ENCODE results near the gene TGFB2.

TGFB2 gene

DNA sequence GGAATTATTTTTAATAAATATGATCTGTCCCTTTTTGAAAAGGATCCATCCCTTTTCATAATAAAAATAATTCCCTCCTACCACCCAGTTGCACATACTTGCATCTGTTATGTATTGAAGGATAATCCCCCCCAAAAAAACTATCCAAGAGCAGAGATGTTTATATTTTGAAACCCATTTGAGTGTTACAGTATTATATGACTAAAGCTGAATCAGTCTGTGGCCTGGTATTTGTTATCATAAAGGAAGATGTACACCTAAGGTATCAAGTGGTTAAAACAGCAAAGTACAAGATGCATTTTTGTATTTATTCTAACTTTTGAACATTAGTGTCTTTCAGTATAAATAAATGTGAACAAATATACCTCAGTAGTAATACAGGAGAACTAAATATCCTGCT is 12.7 kb upstream of the TGFB2 start:
- no peak for DNase-seq (ENCODE audit: low read depth)

DNA sequence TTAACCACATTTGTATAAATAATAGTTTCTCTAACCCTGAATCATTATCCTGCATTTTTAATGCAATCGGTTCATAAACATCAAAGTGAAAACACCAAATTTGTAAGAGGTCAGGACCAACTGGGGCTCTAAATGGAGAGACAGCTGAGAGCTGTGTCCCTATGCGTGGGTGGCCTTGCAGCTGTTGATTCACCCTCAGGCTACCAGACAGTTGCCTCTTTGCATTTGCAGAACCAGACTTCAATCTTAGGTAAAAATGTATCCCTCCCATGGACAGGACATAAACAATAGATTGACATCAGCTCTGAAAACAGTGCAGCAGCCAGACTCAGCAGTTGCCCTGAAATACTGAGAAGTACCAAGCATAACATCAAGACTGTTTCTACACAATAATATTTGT is 8.8 kb upstream of the TGFB2 start:
- DNase-seq (ENCODE audit: low read depth) = no peak

DNA sequence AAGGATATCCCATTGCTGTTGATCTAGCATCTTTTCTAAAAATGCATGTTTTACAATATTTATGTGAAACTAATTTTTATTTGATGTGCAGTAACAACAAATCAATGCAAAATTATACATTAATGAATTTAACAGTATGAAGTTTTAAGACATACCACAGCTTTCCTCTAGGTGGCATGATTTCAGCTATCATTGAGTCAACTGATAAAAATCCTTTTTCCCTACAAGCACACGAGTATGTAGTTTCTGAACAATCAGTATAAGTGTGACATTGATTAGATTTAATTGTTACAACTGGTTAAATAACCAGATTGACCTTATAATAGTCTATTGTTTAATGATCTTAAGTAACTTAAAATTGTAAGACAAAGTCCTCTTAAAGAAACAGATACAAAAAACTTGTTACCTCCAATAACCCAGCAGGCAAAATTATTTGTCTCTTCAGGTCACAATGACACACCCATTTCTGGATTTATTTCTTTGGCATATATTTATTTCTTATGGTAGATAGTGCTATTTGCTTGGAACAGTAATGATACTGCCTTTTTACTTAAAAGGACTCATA is 5.8 kb upstream of the TGFB2 start:
- no peak for DNase-seq (ENCODE audit: low read depth)

DNA sequence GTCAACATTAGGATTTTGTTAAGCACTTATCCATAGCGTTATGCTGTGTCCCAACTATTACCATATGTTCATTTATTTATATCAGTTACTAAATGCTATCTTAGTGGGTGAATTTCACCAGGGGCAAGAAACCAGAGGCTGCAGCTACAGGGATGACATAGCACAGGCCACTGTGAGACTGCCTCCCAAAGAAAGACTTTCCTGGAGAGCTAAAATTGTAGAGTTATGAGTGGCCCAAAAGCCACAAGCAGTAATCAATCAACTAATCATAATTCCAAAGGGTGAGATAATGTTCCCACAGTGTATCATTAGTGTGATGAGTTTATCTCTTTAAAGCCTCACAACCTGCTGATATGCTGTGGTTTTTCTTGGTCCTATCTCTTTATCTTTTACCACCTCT is 3.8 kb upstream of the TGFB2 start:
- no peak for DNase-seq (ENCODE audit: low read depth)

DNA sequence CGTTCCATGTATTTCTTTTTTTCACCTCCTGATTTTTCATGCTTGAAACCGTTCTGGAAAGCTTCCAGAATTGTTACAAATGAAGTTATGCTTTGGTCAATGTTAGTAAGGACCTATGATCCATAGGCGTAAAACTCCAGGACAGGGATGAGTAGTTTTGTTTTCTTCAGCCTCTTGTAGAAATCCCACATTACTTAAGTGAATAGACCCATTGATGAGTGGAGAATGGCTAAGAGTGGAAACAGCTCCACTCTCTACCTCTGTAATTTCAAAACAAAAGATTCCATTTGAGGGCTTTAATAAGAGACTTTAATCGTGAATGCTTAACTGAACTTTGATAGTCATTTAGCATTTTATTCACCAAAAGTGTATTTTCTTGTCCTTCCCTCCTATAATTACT is 3.0 kb upstream of the TGFB2 start:
- no peak for DNase-seq (ENCODE audit: low read depth)

DNA sequence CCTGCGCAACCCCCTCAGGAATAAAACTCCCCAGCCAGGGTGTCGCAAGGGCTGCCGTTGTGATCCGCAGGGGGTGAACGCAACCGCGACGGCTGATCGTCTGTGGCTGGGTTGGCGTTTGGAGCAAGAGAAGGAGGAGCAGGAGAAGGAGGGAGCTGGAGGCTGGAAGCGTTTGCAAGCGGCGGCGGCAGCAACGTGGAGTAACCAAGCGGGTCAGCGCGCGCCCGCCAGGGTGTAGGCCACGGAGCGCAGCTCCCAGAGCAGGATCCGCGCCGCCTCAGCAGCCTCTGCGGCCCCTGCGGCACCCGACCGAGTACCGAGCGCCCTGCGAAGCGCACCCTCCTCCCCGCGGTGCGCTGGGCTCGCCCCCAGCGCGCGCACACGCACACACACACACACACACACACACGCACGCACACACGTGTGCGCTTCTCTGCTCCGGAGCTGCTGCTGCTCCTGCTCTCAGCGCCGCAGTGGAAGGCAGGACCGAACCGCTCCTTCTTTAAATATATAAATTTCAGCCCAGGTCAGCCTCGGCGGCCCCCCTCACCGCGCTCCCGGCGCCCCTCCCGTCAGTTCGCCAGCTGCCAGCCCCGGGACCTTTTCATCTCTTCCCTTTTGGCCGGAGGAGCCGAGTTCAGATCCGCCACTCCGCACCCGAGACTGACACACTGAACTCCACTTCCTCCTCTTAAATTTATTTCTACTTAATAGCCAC is 696 bp downstream of the TGFB2 start:
- DNase-seq (ENCODE audit: low read depth) = no peak

DNA sequence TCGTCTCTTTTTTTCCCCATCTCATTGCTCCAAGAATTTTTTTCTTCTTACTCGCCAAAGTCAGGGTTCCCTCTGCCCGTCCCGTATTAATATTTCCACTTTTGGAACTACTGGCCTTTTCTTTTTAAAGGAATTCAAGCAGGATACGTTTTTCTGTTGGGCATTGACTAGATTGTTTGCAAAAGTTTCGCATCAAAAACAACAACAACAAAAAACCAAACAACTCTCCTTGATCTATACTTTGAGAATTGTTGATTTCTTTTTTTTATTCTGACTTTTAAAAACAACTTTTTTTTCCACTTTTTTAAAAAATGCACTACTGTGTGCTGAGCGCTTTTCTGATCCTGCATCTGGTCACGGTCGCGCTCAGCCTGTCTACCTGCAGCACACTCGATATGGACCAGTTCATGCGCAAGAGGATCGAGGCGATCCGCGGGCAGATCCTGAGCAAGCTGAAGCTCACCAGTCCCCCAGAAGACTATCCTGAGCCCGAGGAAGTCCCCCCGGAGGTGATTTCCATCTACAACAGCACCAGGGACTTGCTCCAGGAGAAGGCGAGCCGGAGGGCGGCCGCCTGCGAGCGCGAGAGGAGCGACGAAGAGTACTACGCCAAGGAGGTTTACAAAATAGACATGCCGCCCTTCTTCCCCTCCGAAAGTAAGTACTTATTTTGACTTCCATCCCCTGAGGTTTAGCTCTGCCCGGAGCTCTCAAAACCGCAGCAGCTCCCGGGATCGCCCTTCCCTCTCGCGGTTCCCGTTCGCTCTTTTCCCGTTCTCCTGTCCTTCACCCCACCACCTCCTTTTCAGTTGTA is 1.5 kb downstream of the TGFB2 start:
- DNase-seq (ENCODE audit: low read depth) = no peak

DNA sequence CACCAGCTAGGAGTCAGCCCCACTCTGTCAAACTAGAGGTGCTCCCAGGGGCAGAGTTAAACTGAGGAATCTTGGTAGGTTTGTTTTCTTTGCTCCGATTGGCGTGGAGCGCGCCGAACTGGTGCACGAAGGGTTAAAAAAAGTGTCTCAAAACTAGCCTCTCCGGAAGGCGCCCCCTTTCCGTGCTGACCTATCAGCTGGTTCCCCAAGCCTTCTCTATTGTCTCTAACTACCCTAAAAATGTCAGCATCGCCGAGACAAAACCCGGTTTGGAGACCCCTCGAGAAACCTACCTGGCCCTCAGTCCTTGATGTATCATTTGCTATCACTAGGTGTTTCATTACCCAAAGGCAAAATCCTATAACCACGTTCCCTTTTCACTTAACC is 2.2 kb downstream of the TGFB2 start:
- no peak for DNase-seq (ENCODE audit: low read depth)

DNA sequence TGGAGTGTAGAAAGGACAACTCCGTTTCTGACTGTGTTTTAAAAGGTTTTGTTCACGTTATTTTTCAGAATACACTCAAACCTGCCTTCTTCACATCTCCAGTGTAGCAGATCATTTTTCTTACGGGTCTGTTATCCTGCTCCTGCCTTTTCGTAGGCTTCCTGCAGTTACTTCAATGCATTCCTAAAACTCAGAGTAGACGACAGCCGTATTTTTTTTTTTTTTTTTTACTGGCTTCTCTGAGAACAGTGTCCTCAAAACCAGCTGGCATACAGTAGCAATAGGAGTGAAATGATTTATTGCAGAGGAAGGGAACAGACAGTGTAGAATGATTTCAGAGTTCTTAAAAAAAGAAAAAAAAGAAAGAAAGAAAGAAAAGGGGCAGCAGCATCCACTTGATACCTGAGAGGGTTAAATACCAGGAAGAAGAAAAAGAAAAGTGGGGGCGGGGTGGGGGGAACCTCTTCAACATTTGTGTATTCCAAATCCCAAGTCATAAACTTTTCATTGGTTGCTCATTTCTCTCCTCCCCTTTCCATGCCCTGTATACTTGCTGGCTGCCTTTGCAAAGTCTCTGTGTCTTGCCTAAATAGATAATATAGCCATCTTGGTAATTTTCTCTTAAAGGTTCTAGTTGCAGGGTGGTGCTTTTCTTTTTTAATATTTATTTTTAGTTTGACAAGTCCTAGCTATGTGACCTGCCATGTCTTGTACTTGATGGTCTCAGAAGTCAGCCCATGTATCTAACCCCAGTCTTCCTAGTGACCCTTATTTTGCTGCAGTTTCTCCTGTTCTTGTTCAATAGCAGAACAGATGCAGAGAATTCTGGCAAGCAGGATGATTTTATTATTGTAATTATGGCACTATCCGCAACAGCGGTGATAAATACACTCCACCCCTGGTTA is 2.8 kb downstream of the TGFB2 start:
- no peak for DNase-seq (ENCODE audit: low read depth)

DNA sequence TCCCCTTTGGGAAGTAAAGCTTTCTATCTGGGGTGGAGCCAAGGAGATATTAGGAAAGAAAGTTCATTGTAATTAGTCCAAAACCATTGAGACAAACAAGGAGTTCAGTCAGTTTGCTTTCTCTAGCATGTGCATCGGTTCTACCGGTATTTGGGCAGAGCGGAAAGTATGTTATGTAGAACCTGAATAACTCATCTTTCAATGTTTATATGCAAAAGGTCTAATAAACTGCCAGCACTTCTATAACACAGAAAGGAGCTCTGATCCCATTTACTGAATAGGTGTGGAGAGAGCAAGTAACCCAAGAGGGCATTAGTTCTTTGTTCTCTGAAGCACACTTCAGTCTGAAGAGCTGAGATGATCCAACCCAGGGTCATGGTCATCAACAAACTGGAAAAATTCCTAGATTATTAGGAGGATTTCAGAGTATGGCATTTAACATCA is 3.5 kb downstream of the TGFB2 start:
- no peak for DNase-seq (ENCODE audit: low read depth)

DNA sequence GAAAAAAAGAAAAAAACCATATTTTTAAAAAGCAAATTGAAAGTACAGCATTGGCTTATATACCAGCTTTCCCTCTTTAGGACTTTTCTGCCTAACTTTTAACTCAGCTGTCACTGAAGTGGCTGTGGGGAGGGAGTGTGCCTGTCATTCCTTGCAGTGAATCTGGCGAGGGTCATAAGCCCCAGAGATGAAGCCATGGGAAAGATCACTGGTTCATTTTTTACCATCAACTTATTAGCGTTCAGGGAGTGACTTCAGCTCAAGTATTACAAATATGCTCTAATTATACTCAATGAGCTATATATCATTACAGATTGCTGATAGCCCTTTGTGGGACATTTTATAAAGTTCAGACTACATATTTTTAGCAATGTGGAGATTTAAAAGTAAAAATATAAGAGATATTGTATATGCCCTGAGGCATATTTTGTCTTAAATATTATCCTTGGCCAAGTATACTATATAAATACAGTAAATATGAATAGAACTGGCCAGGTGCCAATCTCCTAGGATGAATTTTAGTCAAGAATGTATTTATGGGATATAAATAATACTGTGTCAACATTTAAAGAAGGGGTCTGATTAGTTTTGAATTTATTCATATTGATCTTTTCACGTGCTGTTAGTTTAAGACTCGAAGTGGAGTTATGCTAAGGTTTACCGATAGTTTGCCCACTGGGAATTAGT is 4.4 kb downstream of the TGFB2 start:
- no peak for DNase-seq (ENCODE audit: low read depth)

DNA sequence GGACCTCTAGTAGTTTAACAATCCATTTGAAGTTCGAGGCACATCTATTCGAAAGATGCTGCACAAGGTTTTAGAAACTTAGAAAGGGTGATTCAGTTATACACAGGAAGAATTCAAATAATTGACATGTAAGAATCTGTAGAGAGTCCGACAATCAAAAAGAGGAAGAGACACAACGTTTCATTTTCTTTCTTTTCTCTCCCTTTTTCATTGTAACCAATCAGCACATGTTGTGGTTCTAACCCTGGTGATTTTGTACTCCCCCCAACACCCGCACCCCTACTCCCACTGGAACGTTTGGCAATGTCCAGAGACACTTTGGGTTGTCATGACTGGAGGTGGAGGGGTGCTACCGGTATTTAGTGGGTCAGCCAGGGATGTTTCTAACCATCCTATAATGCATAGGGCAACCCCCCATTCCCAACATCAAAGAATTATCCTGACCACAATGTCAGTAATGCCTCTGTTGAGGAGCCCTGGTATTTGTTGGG is 4.9 kb downstream of the TGFB2 start:
- no peak for DNase-seq (ENCODE audit: low read depth)

DNA sequence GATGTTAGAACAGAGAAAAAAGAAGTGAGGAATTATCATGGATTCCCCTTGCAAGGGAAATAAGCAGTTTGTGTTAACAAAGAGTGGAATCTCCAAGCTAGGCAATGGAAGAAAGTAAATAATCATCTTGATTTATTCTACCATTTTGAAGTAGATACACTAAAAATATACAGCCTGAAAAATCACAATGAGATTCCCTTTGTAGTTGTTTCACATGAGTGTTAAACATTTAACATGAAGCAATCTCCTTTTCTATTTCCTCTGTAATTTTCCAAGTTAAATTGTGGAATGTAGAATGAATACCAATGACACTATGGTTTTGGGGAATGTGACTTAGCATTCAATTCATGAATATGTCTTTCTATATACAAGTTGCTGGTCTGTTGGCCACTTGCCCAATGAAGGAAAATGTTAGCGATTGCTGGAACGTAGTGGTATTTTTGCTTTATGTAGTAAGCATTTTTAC is 5.7 kb downstream of the TGFB2 start:
- DNase-seq (ENCODE audit: low read depth) = no peak

DNA sequence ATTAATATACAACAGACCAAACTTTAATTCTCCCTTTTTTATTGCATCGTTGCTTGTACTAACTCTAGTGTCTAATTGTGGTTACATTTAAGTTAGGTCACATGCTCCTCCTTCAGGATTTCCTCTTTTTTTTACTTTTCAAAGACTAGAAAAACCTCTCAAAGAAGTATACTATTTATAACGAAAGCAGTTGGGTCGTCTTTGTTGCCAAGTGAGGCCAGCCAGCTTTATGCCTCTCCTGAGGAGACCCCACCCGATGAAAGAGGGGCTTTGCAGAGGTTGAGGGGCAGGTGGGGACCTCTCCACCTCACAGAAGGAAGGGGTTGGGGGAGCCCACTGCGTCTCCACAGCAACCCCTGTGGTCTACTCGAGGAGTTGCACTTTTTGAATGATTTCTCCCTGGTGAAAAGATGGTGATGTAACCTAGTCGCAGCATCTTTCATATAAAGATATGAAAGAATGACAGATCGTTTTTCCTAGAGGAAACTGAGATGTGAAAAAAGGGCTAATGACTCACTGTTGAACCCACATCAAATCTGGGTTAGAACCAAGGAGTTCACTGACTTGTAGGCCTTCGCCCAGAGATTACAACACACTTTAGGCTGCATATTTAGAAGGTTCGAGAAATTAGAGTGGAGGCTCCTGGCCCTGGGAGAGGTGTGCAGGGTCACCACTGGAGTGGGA is 6.4 kb downstream of the TGFB2 start:
- DNase-seq (ENCODE audit: low read depth) = no peak

DNA sequence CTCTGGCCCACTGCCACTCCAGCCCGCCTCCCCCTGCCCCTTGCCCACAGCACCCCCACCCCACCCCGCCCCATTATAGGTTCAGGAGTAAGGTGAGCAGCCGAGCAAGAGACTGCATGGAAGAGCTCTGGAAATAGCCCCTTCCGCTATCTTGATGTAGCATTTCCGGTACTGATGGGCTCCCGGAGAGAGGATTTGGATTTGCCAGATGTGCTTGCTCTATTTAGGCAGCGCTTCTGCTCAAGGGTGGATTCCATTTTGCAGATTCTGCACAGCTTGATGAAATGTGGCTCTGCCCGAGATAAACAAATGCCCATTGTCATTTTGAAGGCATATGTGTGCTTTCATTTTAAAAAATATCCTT is 6.9 kb downstream of the TGFB2 start:
- DNase-seq (ENCODE audit: low read depth) = no peak

DNA sequence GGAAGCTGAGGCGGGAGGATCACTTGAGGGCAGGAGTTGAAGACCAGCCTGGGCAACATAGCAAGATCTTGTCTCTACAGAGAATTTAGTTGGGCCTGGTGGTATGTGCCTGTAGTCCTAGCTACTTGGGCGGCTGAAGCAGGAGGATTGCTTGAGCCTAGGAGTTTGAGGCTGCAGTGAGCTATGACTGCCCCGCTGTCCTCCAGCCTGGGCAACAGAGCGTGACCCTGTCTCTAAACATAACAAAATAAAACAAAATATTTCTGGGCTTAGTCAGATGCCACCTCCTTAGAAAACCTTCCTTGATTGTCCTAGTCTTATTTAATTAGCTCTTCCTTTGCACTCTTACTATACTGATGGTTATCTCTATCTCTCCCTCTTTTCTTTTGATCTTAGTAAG is 8.5 kb downstream of the TGFB2 start:
- DNase-seq (ENCODE audit: low read depth) = no peak

DNA sequence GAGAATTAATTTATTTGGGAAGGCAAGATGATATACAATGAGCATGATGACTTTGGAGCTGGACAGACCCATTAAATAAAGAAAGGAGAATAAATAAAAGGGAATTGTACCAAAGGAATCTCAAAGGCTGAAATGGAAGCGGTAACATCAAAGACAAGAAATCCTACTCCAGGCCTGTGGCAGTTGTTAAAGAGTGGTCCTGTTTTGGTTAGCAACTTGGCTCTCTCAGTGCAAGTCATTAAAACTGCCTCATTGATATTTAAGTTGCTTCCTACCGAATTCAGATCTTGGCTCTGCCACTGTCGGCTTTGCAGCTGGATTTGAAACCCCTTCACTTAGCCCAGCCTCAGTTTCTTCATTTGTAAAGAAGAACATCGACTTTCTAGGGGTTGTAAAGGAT is 10.1 kb downstream of the TGFB2 start:
- no peak for DNase-seq (ENCODE audit: low read depth)

DNA sequence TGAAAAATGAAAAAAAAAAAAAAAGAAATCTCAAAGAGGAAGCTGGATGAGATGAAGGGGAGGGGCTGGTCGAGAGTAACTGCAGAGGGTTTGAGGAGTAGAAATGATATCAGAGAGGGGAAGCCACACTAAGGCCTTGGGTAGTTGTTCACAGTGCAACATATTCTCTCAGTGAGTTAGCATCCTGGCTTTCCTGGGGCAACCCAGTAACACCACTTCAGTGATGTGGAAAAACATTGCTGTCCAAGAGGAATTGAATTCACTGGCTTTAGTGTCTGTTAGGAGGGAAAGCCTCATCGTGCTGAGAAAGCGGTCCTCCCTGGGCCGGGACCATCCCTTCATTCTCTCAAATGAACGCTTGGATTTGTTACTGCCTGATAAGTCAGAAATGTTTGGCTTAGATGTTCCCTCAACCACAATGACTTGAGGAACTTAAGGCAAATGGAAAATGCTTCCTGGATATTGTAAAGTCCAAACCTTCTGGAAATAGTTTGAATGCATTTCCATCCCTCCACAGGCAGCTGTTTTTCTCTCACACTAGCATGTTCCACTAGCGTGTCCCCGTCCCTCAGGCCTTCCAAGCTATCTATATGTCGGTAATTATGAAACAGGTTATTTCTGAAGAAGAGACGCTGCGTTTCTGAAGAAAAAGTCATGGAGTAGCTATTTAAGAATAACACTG is 12.2 kb downstream of the TGFB2 start:
- no peak for DNase-seq (ENCODE audit: low read depth)

DNA sequence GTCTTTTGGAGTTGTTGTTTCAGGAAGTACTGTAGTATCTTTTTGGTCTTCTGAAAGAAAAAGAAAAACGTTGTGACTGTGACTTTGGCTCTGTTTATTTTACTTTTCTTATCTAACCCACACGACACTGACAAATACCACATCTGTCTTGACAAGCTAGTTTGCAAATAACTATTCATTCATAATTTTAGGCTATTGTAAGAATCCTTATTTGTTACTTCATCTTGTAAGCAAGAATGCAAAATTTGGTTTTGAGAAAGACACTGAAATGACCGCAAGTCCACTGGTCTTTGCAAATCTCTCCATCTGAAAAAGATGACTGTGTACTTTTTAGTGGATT is 12.7 kb downstream of the TGFB2 start:
- no peak for DNase-seq (ENCODE audit: low read depth)

DNA sequence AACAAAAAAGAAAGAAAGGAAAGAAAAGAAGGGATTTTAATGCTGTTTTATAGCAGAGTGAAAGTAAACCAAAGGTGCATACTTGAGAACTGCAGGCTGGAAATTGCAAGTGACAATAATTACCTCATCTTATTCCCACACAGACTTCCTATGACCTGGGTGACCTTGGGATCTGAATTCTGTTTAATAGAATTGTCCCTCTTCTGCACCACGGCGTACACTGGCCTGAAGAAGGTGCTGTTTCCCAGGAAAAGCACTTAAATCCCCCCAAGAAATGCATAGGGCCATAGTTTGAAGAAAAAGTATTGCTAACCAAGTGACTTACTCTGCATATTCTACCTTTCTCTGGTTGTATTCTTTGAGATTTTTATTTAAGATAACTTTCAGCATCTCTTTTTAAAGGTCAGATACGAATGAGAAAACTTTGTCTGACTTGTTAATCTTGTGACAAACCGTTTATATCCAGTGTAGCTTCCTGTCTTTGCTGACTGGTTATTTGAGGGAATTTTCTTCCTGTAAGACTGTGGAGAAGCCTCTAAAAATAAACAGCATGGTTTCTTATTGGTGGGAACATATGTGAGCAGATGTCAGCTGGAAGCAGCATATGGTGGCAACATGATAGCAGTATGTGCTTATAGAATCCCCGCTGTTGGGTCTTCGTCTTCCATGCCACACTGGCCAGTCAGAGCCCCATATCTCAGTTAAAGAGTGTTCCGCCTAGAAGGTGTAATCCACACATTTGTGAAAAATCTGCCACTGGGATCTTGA is 16.3 kb downstream of the TGFB2 start:
- no peak for DNase-seq (ENCODE audit: low read depth)

All from T follicular helper cell (primary cell).